K562 (cell line): ENCODE results near the gene EIF5A2. TPM values are rescaled to one million over a fixed set of nuclear protein-coding genes. Genes with fewer than 3 reads are reported as not detected.
A peak's percentile ranks its signal among the peaks of the same experiment; 100 is the strongest.

Source experiments
- EHMT2 ChIP-seq: fragments of 450-650 bp; IDR thresholded peaks from 2 replicates; pipeline ENCODE4 v1.6.1; 2018; ENCODE audit warnings: antibody characterized with exemption
- EP400 ChIP-seq: fragments of 450-650 bp; IDR thresholded peaks from 2 replicates; pipeline ENCODE4 v1.6.1; 2017; ENCODE audit warnings: antibody characterized with exemption, mild to moderate bottlenecking, moderate library complexity
- FOXK2 ChIP-seq, 2 experiments: fragments of 450-650 bp; IDR thresholded peaks in 1 of 2; conservative IDR thresholded peaks in 1 of 2; 2 replicates each; pipeline ENCODE4 v1.6.1; 2016; ENCODE audit warnings: low read depth in 2 of 2, mild to moderate bottlenecking in 1 of 2
- L3MBTL2 ChIP-seq: fragments of 450-650 bp; IDR thresholded peaks from 2 replicates; pipeline ENCODE4 v1.6.1; 2016; ENCODE audit warnings: mild to moderate bottlenecking, moderate library complexity
- NFIC ChIP-seq: fragments of 450-650 bp; IDR thresholded peaks from 2 replicates; pipeline ENCODE4 v1.6.1; 2017; ENCODE audit warnings: mild to moderate bottlenecking, inconsistent platforms
- SMARCA4 ChIP-seq: fragments of 450-650 bp; IDR thresholded peaks from 2 replicates; pipeline ENCODE4 v1.6.1; 2016
- SUPT5H ChIP-seq: fragments of 450-650 bp; IDR thresholded peaks from 2 replicates; pipeline ENCODE4 v1.6.1; 2016
- TAF7 ChIP-seq: fragments of 450-650 bp; IDR thresholded peaks from 2 replicates; pipeline ENCODE4 v1.6.1; 2016; ENCODE audit warnings: missing genetic modification characterization, missing compliant biosample characterization
- polyA plus RNA-seq, 8 experiments: library from polyadenylated mRNA; depleted of rRNA in 4 of 8; stranded (reverse) in 5 of 8; unstranded in 3 of 8; fragments of >200 nt; fragmentation: Nextera tagmentation in 2 of 8; fragmentation: Illumina TruSeq in 1 of 8; extraction: Ambion mirVana in 2 of 8; extraction: Trizol in 1 of 8; gene quantifications; 2 replicates each; pipeline versions ENCODE4 v1.2.1 to v1.2.3, GENCODE V29; 2011 to 2014; ENCODE audit warnings: inconsistent platforms in 1 of 8, missing spikeins in 1 of 8
- total RNA-seq, 7 experiments: library from RNA; depleted of rRNA in 6 of 7; stranded (reverse); fragments of >200 nt in 6 of 7; fragmentation: Illumina TruSeq in 2 of 7; extraction: Trizol in 2 of 7; gene quantifications; 2 replicates each; pipeline versions ENCODE4 v1.2.1 to v1.2.3, GENCODE V29; 2011 to 2021; ENCODE audit warnings: low replicate concordance in 1 of 7
- TF ChIP-seq, protein P1 (sequence below), 2 experiments: fragments of 450-650 bp; IDR thresholded peaks; 2 replicates each; pipeline ENCODE4 v1.6.1; 2018; ENCODE audit warnings: mild to moderate bottlenecking in 2 of 2, low read depth in 1 of 2; ENCODE audit not compliant: partially characterized antibody in 2 of 2
- TF ChIP-seq, protein P2 (sequence below): fragments of 450-650 bp; IDR thresholded peaks from 2 replicates; pipeline ENCODE4 v1.6.1; 2016; ENCODE audit warnings: mild to moderate bottlenecking, moderate library complexity
- TF ChIP-seq, protein P3 (sequence below): fragments of 450-650 bp; IDR thresholded peaks from 2 replicates; pipeline ENCODE4 v1.6.1; 2016

The EIF5A2 gene
- total and polyA plus RNA-seq, 9 of the 15 experiments (the other 6 are each of a cell fraction or from before 2014, with no cell fraction given) = 3.9 to 18.3 (median 15.9) TPM

DNA sequence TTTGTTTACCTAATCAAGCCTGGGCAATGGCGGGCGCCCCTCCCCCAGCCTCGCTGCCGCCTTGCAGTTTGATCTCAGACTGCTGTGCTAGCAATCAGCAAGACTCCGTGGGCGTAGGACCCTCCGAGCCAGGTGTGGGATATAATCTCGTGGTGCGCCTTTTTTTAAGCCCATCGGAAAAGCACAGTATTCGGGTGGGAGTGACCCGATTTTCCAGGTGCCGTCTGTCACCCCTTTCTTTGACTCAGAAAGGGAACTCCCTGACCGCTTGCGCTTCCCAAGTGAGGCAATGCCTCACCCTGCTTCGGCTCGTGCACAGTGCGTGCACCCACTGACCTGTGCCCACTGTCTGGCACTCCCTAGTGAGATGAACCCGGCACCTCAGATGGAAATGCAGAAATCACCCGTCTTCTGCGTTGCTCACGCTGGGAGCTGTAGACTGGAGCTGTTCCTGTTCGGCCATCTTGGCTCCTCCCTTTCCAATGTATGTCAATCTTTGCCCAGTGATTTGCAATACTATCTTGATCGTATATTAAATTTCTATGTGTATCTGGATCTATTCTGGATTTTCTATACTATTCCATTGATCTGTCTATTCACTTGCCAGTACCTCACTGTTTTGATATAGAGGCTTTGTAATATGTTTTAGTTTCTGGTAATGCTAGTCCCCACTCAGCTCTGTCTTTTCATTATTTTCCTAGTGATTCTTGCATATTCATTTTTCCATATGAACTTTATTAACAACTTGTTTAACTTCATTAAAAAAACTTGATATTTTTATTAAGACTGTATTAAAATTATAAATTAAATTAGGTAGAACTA is 24.1 kb downstream of the EIF5A2 start (continued):
- TF ChIP-seq, protein P1, sequence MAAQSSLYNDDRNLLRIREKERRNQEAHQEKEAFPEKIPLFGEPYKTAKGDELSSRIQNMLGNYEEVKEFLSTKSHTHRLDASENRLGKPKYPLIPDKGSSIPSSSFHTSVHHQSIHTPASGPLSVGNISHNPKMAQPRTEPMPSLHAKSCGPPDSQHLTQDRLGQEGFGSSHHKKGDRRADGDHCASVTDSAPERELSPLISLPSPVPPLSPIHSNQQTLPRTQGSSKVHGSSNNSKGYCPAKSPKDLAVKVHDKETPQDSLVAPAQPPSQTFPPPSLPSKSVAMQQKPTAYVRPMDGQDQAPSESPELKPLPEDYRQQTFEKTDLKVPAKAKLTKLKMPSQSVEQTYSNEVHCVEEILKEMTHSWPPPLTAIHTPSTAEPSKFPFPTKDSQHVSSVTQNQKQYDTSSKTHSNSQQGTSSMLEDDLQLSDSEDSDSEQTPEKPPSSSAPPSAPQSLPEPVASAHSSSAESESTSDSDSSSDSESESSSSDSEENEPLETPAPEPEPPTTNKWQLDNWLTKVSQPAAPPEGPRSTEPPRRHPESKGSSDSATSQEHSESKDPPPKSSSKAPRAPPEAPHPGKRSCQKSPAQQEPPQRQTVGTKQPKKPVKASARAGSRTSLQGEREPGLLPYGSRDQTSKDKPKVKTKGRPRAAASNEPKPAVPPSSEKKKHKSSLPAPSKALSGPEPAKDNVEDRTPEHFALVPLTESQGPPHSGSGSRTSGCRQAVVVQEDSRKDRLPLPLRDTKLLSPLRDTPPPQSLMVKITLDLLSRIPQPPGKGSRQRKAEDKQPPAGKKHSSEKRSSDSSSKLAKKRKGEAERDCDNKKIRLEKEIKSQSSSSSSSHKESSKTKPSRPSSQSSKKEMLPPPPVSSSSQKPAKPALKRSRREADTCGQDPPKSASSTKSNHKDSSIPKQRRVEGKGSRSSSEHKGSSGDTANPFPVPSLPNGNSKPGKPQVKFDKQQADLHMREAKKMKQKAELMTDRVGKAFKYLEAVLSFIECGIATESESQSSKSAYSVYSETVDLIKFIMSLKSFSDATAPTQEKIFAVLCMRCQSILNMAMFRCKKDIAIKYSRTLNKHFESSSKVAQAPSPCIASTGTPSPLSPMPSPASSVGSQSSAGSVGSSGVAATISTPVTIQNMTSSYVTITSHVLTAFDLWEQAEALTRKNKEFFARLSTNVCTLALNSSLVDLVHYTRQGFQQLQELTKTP (IDR thresholded peaks at IDR 0.05; ENCODE audit: low read depth in 1 of 2, partially characterized antibody in 2 of 2) = peak in 1 of 2 experiments; percentile 44
- TF ChIP-seq SMARCA4 (0 out of 2 replicates have a peak, but pooled peaks have one; percentile 22), EHMT2 (peak; percentile 42; the same call in 1 of the 2 replicates), FOXK2 (conservative IDR thresholded peaks at IDR 0.05 in 1 of 2, IDR thresholded peaks at IDR 0.05 in 1 of 2; ENCODE audit: low read depth in 2 of 2) (peak; percentile 90 to 91), SUPT5H (peak; percentile 75), TAF7 (tag) (peak; percentile 89), EP400 (peak; percentile 79), NFIC (peak; percentile 22; the same call in 1 of the 2 replicates), L3MBTL2 (peak; percentile 58; the same call in 1 of the 2 replicates)
- TF ChIP-seq, protein P2, sequence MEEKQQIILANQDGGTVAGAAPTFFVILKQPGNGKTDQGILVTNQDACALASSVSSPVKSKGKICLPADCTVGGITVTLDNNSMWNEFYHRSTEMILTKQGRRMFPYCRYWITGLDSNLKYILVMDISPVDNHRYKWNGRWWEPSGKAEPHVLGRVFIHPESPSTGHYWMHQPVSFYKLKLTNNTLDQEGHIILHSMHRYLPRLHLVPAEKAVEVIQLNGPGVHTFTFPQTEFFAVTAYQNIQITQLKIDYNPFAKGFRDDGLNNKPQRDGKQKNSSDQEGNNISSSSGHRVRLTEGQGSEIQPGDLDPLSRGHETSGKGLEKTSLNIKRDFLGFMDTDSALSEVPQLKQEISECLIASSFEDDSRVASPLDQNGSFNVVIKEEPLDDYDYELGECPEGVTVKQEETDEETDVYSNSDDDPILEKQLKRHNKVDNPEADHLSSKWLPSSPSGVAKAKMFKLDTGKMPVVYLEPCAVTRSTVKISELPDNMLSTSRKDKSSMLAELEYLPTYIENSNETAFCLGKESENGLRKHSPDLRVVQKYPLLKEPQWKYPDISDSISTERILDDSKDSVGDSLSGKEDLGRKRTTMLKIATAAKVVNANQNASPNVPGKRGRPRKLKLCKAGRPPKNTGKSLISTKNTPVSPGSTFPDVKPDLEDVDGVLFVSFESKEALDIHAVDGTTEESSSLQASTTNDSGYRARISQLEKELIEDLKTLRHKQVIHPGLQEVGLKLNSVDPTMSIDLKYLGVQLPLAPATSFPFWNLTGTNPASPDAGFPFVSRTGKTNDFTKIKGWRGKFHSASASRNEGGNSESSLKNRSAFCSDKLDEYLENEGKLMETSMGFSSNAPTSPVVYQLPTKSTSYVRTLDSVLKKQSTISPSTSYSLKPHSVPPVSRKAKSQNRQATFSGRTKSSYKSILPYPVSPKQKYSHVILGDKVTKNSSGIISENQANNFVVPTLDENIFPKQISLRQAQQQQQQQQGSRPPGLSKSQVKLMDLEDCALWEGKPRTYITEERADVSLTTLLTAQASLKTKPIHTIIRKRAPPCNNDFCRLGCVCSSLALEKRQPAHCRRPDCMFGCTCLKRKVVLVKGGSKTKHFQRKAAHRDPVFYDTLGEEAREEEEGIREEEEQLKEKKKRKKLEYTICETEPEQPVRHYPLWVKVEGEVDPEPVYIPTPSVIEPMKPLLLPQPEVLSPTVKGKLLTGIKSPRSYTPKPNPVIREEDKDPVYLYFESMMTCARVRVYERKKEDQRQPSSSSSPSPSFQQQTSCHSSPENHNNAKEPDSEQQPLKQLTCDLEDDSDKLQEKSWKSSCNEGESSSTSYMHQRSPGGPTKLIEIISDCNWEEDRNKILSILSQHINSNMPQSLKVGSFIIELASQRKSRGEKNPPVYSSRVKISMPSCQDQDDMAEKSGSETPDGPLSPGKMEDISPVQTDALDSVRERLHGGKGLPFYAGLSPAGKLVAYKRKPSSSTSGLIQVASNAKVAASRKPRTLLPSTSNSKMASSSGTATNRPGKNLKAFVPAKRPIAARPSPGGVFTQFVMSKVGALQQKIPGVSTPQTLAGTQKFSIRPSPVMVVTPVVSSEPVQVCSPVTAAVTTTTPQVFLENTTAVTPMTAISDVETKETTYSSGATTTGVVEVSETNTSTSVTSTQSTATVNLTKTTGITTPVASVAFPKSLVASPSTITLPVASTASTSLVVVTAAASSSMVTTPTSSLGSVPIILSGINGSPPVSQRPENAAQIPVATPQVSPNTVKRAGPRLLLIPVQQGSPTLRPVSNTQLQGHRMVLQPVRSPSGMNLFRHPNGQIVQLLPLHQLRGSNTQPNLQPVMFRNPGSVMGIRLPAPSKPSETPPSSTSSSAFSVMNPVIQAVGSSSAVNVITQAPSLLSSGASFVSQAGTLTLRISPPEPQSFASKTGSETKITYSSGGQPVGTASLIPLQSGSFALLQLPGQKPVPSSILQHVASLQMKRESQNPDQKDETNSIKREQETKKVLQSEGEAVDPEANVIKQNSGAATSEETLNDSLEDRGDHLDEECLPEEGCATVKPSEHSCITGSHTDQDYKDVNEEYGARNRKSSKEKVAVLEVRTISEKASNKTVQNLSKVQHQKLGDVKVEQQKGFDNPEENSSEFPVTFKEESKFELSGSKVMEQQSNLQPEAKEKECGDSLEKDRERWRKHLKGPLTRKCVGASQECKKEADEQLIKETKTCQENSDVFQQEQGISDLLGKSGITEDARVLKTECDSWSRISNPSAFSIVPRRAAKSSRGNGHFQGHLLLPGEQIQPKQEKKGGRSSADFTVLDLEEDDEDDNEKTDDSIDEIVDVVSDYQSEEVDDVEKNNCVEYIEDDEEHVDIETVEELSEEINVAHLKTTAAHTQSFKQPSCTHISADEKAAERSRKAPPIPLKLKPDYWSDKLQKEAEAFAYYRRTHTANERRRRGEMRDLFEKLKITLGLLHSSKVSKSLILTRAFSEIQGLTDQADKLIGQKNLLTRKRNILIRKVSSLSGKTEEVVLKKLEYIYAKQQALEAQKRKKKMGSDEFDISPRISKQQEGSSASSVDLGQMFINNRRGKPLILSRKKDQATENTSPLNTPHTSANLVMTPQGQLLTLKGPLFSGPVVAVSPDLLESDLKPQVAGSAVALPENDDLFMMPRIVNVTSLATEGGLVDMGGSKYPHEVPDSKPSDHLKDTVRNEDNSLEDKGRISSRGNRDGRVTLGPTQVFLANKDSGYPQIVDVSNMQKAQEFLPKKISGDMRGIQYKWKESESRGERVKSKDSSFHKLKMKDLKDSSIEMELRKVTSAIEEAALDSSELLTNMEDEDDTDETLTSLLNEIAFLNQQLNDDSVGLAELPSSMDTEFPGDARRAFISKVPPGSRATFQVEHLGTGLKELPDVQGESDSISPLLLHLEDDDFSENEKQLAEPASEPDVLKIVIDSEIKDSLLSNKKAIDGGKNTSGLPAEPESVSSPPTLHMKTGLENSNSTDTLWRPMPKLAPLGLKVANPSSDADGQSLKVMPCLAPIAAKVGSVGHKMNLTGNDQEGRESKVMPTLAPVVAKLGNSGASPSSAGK = peak; percentile 71
- TF ChIP-seq, protein P3, sequence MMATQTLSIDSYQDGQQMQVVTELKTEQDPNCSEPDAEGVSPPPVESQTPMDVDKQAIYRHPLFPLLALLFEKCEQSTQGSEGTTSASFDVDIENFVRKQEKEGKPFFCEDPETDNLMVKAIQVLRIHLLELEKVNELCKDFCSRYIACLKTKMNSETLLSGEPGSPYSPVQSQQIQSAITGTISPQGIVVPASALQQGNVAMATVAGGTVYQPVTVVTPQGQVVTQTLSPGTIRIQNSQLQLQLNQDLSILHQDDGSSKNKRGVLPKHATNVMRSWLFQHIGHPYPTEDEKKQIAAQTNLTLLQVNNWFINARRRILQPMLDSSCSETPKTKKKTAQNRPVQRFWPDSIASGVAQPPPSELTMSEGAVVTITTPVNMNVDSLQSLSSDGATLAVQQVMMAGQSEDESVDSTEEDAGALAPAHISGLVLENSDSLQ = peak; percentile 71
